A673 (cell line): Measurements from ENCODE around the gene RNF41. TPM values are rescaled to one million over a fixed set of nuclear protein-coding genes. Genes with fewer than 3 reads are reported as not detected.
A peak's percentile ranks its signal among the peaks of the same experiment; 100 is the strongest.

Experiments
- BruUV-seq: library from RNA; stranded (reverse); fragments of 400-500 nt; replicated peaks from 2 replicates; lab custom pipeline; 2021; lab: Mats Ljungman, UMichigan
- CTCF ChIA-PET: fragments of 300-600 bp; sonication (Branson Sonifier 250); formaldehyde crosslinking; loops from one replicate; lab custom pipeline; 2022; ENCODE audit warnings: antibody characterized with exemption; lab: Charles Lee
- POLR2A ChIA-PET: fragments of 300-600 bp; sonication (Branson Sonifier 250); formaldehyde crosslinking; loops from one replicate; lab custom pipeline; 2022; ENCODE audit warnings: antibody characterized with exemption; ENCODE audit not compliant: low non-redundant PET; lab: Charles Lee
- DNase-seq: peaks from one replicate; pipeline ENCODE4 v3.0.0-alpha.2; 2015; ENCODE audit warnings: low spot score
- H3K27ac ChIP-seq: fragments of 200-600 bp; sonication (generic); 2 replicates; pipeline ENCODE4 v1.5.1; 2016; ENCODE audit warnings: mixed run types, low read depth, mild to moderate bottlenecking, mixed read lengths, antibody characterized with exemption, low read length; ENCODE audit not compliant: poor library complexity, severe bottlenecking
- H3K27me3 ChIP-seq: fragments of 200-600 bp; sonication (generic); replicated peaks from 2 replicates; pipeline ENCODE4 v1.6.1; 2017; ENCODE audit warnings: mixed run types, low read depth, mild to moderate bottlenecking, mixed read lengths, antibody characterized with exemption, low read length; ENCODE audit not compliant: insufficient read depth, poor library complexity
- H3K36me3 ChIP-seq: fragments of 200-600 bp; sonication (generic); 2 replicates; pipeline ENCODE4 v1.6.1; 2016; ENCODE audit warnings: mixed run types, mild to moderate bottlenecking, mixed read lengths, antibody characterized with exemption, low read length; ENCODE audit not compliant: insufficient read depth, poor library complexity, severe bottlenecking
- H3K4me1 ChIP-seq: fragments of 200-600 bp; sonication (generic); 2 replicates; pipeline ENCODE4 v1.6.1; 2017; ENCODE audit warnings: mixed run types, mild to moderate bottlenecking, mixed read lengths, antibody characterized with exemption, low read length; ENCODE audit not compliant: insufficient read depth, poor library complexity, severe bottlenecking
- H3K4me3 ChIP-seq: fragments of 200-600 bp; sonication (generic); 2 replicates; pipeline ENCODE4 v1.5.1; 2016; ENCODE audit warnings: low read depth, mixed run types, mild to moderate bottlenecking, mixed read lengths, low read length; ENCODE audit not compliant: poor library complexity, severe bottlenecking
- H3K9me3 ChIP-seq: fragments of 200-600 bp; sonication (generic); 2 replicates; pipeline ENCODE4 v1.6.1; 2016; ENCODE audit warnings: mixed run types, low read depth, mild to moderate bottlenecking, mixed read lengths, antibody characterized with exemption, low read length; ENCODE audit not compliant: poor library complexity, severe bottlenecking
- EZH2 ChIP-seq: fragments of 200-600 bp; sonication (generic); IDR thresholded peaks from 2 replicates; pipeline ENCODE4 v1.6.1; 2017; ENCODE audit warnings: borderline replicate concordance, low read depth, mild to moderate bottlenecking, mixed read lengths, antibody characterized with exemption, low read length; ENCODE audit not compliant: poor library complexity, severe bottlenecking
- intact Hi-C: fragments of 100-400 bp; cut with micrococcal nuclease; formaldehyde crosslinking; loops from one replicate; pipeline ENCODE4 v1.10.0; 2022; ENCODE audit not compliant: unreplicated experiment
- total RNA-seq: library from RNA; stranded (reverse); gene quantifications from 2 replicates; pipeline ENCODE4 v1.2.3, GENCODE V29; 2021
- TF ChIP-seq, protein P1 (sequence below): fragments of 300-800, 200-600 bp; sonication (generic); conservative IDR thresholded peaks from 2 replicates; pipeline ENCODE4 v1.5.1; 2017; ENCODE audit warnings: low read depth, mild to moderate bottlenecking, antibody characterized with exemption, low read length, moderate library complexity, mixed read lengths

Gene RNF41
- total RNA-seq, 1 experiment from 2014 or later = 48.1 TPM

DNA sequence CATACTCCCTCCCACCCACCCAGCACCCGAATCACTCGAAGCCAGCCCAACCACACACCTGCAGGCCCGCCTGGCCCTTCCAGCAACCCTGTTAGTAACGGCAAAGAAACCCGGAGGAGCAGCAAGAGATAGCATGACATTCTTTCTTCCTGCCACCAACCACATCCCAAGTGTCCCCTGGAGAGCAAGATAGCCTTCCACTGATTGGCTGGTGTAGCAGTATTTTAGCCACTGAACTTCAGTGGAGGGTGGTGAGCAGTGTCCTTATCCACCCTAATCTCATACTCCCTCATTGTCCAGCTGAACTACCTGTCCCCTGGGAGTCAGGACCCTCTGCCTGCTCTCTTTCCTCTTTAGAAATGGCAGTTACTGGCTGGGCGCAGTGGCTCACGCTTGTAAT, 7.4 kb upstream of the RNF41 start:
- BruUV-seq = no TSS peak
- no peaks in the 10 kb centered on the region for H3K9me3 ChIP-seq
- H3K36me3 ChIP-seq = no peaks in the 10 kb centered on the region
- DNase-seq = no peak
- POLR2A ChIA-PET = no interaction called here
- TF ChIP-seq, protein P1, sequence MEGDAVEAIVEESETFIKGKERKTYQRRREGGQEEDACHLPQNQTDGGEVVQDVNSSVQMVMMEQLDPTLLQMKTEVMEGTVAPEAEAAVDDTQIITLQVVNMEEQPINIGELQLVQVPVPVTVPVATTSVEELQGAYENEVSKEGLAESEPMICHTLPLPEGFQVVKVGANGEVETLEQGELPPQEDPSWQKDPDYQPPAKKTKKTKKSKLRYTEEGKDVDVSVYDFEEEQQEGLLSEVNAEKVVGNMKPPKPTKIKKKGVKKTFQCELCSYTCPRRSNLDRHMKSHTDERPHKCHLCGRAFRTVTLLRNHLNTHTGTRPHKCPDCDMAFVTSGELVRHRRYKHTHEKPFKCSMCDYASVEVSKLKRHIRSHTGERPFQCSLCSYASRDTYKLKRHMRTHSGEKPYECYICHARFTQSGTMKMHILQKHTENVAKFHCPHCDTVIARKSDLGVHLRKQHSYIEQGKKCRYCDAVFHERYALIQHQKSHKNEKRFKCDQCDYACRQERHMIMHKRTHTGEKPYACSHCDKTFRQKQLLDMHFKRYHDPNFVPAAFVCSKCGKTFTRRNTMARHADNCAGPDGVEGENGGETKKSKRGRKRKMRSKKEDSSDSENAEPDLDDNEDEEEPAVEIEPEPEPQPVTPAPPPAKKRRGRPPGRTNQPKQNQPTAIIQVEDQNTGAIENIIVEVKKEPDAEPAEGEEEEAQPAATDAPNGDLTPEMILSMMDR = no peak
- TF ChIP-seq EZH2 = no peak
- no peaks in the 10 kb centered on the region for H3K27me3 ChIP-seq
- H3K27ac ChIP-seq = no peak overlapping the region
- H3K4me1 ChIP-seq = no peaks in the 10 kb centered on the region
- CTCF ChIA-PET = no interaction called here
- H3K4me3 ChIP-seq = no peak overlapping the region
- intact Hi-C loops = no loop called here

- no peaks in the 10 kb centered on the region for H3K36me3 ChIP-seq
- H3K27me3 ChIP-seq = no peaks in the 10 kb centered on the region
- ChIA-PET CTCF (no interaction called here), POLR2A (interaction anchor here (0.5 kb wide), 1 partner anchor 32 kb away, joined by 3 read pairs; no protein-coding TSS in a partner anchor)
- peaks cover 5% of the 10 kb centered on the region for H3K4me1 ChIP-seq
- H3K9me3 ChIP-seq = no peaks in the 10 kb centered on the region
- TF ChIP-seq, protein P1 = no peak
- TF ChIP-seq EZH2 = no peak
- intact Hi-C loops = loop anchor here (1.0 to 5.0 kb wide), 2 partner anchors 32 kb away; partner anchors contain the start of gene ANKRD52
- peak overlapping the region; percentile 19 for H3K27ac ChIP-seq
- no peak for DNase-seq
- peak overlapping the region; percentile 65 for H3K4me3 ChIP-seq
- no TSS peak for BruUV-seq
Observed at GRCh38 chr12:56224954-56225353, 3.2 kb upstream of the RNF41 start.

DNA sequence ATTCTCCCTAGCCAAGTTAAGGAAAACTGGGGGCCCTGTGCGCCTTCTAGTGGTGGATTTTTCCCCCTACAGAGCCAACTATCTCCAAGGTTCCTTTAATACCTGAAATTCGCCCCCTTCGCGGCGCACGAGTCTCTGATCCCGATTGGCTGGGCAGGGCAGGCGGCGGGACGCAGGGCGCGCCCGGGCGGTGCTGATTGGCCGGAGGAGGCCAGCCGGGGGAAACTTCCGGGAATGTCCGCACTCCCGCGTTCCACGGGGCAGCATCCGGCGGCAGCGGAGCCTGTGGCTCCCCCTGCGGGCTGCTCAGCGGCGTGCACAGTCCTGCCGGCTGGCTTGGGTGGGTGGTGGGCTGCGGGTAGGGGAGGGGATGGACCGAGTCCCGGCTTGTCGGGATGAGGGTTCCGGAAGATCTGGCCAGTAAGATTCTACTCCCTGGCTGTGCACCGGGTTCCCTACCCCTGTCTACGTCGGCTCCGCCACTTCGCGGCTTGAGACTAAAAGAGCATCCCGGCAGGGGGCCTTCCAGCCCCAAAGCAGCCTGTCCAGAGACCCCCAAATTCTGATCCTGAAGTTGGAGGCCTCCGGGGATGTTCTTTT, 2.5 kb upstream of the RNF41 start, which contains the start of gene NABP2:
Gene NABP2, plus strand, starts transcription at position 241 of the 600 bp plus-strand sequence. CDS start 515 bp downstream, outside the sequence.
- no peaks in the 10 kb centered on the region for H3K36me3 ChIP-seq
- BruUV-seq = TSS peak; percentile 63
- H3K27me3 ChIP-seq = no peaks in the 10 kb centered on the region
- POLR2A ChIA-PET = interaction anchor here (0.7 kb wide), 1 partner anchor 134 kb away, joined by 4 read pairs; no protein-coding TSS in a partner anchor
- H3K4me1 ChIP-seq = peaks cover 5% of the 10 kb centered on the region
- no peaks in the 10 kb centered on the region for H3K9me3 ChIP-seq
- peak within 1 kb of the TSS; percentile 65 for H3K4me3 ChIP-seq
- CTCF ChIA-PET = no interaction called here
- TF ChIP-seq EZH2 = no peak
- TF ChIP-seq, protein P1 = peak; percentile 98
- peak; percentile 99 for DNase-seq
- H3K27ac ChIP-seq = peak within 1 kb of the TSS; percentile 72
- intact Hi-C loops = loop anchor here (1.0 to 5.0 kb wide), 2 partner anchors 31 to 33 kb away; partner anchors contain the start of gene ANKRD52
